Measurements from ENCODE around the gene TEP1. TPM values are rescaled to one million over a fixed set of nuclear protein-coding genes. Genes with fewer than 3 reads are reported as not detected.
A peak's percentile ranks its signal among the peaks of the same experiment; 100 is the strongest.

The TEP1 gene
- total RNA-seq, 1 experiment from 2014 or later: 15.8 TPM

DNA sequence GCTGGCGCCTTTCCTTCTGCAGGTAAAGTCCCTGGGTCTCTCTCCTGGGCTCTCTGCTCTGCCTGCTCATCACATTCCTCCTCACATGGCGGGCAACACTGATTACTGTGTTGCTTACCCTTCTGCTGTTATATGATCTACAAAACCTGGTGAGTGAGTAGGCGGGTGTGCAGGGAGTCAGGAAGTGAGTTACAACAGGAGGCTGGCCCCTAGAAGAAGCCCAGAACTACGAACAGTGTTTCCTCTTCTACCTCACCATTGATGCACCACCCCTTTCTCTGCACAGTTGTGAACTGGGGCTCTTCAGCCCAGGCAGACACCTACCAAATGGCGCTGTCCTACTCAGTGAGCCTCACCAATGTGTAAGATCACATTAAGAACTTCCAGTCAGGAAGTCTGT is 27.6 kb upstream of the TEP1 start:
- no peak for DNase-seq
- Histone ChIP-seq H2AFZ (ENCODE audit: low read length) (no peak overlapping the region), H3K4ac (ENCODE audit: low read depth, low read length) (no peak overlapping the region), H4K8ac (replicated peaks; ENCODE audit: insufficient read length, low read depth, low read length) (no peak overlapping the region), H2BK120ac (ENCODE audit: low read depth, low read length, poor library complexity, severe bottlenecking) (no peak overlapping the region), H2BK12ac (ENCODE audit: insufficient read length, low read depth, low read length) (no peak overlapping the region), H3K23ac (ENCODE audit: insufficient read length, low read depth, low read length) (no peak overlapping the region), H3K56ac (ENCODE audit: insufficient read length, low read depth, low read length) (no peak overlapping the region), H3K79me1 (ENCODE audit: insufficient read depth, low read depth, low read length, poor library complexity, severe bottlenecking) (no peaks in the 10 kb centered on the region), H3K18ac (ENCODE audit: insufficient read length, low read depth, low read length) (no peak overlapping the region), H3K9me3 (ENCODE audit: control insufficient read depth, low read depth, low read length) (no peaks in the 10 kb centered on the region), H3K4me2 (ENCODE audit: insufficient read depth, insufficient read length, low read length) (no peak overlapping the region), H3K9ac (ENCODE audit: extremely low read depth, insufficient read length, low read length) (no peak overlapping the region), H3K27ac (ENCODE audit: insufficient read length, low read depth, low read length) (no peak overlapping the region), H2AK5ac (ENCODE audit: insufficient read length, low read length) (no peak overlapping the region), H3K27me3 (ENCODE audit: insufficient read depth, low read length) (no peaks in the 10 kb centered on the region), H2BK15ac (ENCODE audit: low read depth, low read length) (no peak overlapping the region), H2BK20ac (ENCODE audit: low read depth, low read length, poor library complexity, severe bottlenecking) (no peak overlapping the region), H3T11ph (ENCODE audit: low read length) (no peak overlapping the region), H4K91ac (ENCODE audit: insufficient read length, low read depth, low read length) (no peak overlapping the region), H4K20me1 (ENCODE audit: control insufficient read depth, insufficient read depth, insufficient read length) (no peaks in the 10 kb centered on the region), H3K14ac (ENCODE audit: insufficient read depth, low read length) (no peak overlapping the region), H4K5ac (ENCODE audit: insufficient read length, low read depth, low read length) (no peak overlapping the region), H3K23me2 (ENCODE audit: insufficient read length, low read depth, low read length, poor library complexity, severe bottlenecking) (no peaks in the 10 kb centered on the region), H3K4me1 (ENCODE audit: insufficient read depth, low read length) (no peaks in the 10 kb centered on the region), H2BK5ac (ENCODE audit: insufficient read length, low read length) (no peak overlapping the region), H3K79me2 (ENCODE audit: insufficient read depth, low read length) (no peaks in the 10 kb centered on the region; the same call in 1 of the 2 replicates)
- TF ChIP-seq CTCF (conservative IDR thresholded peaks at IDR 0.05): no peak; the same call in 2 of the 3 replicates
- H3K27me3 Mint-ChIP-seq (ENCODE audit: low read depth): 0 out of 2 replicates have a peak, but pooled peaks cover 1% of the 10 kb centered on the region
- peaks cover 6 to 7% (median 6%) of the 10 kb centered on the region in 3 experiments; a peak in 3 of 7 replicates for H3K36me3 Mint-ChIP-seq (ENCODE audit: insufficient read depth in 1 of 3, low read depth in 3 of 3)
- H3K9me3 Mint-ChIP-seq: peaks cover 0 to 4% of the 10 kb centered on the region in 2 experiments; a peak in 2 of 5 replicates
- peak overlapping the region in 1 of 3 experiments; percentile 53; a peak in 1 of 7 replicates for H3K27ac Mint-ChIP-seq
- H3K4me1 Mint-ChIP-seq: peaks cover 13 to 16% of the 10 kb centered on the region in 2 experiments
- no CpG with 5 or more reads among the region's 5 CpGs for WGBS (ENCODE audit: extremely low coverage, insufficient read length, low lambda C conversion rate)
- no peak overlapping the region for H3K4me3 Mint-ChIP-seq
